IPS DF 6.9 (cell line): ENCODE data around the gene PLPP4.

Experiments used
- DNase-seq: peaks from one replicate; pipeline ENCODE4 v3.0.0-alpha.2; 2013; ENCODE audit warnings: low read depth, low spot score
- H3K27ac ChIP-seq: one replicate; pipeline ENCODE4 v1.5.1; 2013; ENCODE audit warnings: low read length, control low read depth
- H3K27me3 ChIP-seq: 2 replicates; pipeline ENCODE4 v1.6.1; 2013; ENCODE audit warnings: mild to moderate bottlenecking, low read length; ENCODE audit not compliant: control insufficient read depth, insufficient read depth
- H3K36me3 ChIP-seq: 2 replicates; pipeline ENCODE4 v1.6.1; 2013; ENCODE audit warnings: low read length; ENCODE audit not compliant: control insufficient read depth, insufficient read depth
- H3K4me1 ChIP-seq: 2 replicates; pipeline ENCODE4 v1.6.1; 2013; ENCODE audit warnings: low read length; ENCODE audit not compliant: control insufficient read depth, insufficient read depth
- H3K4me3 ChIP-seq: 2 replicates; pipeline ENCODE4 v1.5.1; 2013; ENCODE audit warnings: mild to moderate bottlenecking, low read length
- H3K9me3 ChIP-seq: 2 replicates; pipeline ENCODE4 v1.6.1; 2013; ENCODE audit warnings: low read length, inconsistent platforms; ENCODE audit not compliant: control insufficient read depth, insufficient read depth
- WGBS: extraction: QIAGEN DNeasy Blood & Tissue Kit; methylation state at CpG from one replicate; pipeline ENCODE4 v1.1.7; 2013; ENCODE audit warnings: mixed read lengths, missing lambda C conversion rate; ENCODE audit not compliant: insufficient read length, insufficient coverage; 5-methylcytosine and 5-hydroxymethylcytosine counted together

Gene PLPP4

DNA sequence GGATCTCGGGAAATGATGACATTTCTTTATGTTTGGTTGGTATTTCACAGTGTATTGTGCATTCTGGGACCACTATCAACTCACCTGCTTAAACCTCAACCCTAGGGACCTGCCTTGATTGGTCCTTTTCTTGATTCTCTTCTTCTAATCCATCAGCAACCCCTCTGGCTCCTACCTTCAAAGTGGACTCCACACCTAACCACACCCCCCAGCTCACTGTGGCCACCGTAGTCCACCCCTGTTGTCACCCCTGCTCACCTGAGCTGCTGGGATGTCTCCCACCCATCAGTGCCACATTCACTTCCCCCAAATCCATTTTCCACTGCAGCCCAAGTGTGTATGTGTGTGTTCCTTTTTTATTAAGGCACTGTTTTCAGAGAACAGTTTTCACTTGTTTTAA, 145.0 kb downstream of the PLPP4 start:
- no peaks in the 10 kb centered on the region for H3K9me3 ChIP-seq
- H3K36me3 ChIP-seq, result no peaks in the 10 kb centered on the region
- DNase-seq, result no peak
- 0 out of 2 replicates have a peak, but pooled peaks cover 1% of the 10 kb centered on the region for H3K4me1 ChIP-seq
- no CpG with 5 or more reads among the region's 2 CpGs for WGBS
- no peaks in the 10 kb centered on the region for H3K27me3 ChIP-seq
- no peak overlapping the region for H3K4me3 ChIP-seq
- no peak overlapping the region for H3K27ac ChIP-seq

DNA sequence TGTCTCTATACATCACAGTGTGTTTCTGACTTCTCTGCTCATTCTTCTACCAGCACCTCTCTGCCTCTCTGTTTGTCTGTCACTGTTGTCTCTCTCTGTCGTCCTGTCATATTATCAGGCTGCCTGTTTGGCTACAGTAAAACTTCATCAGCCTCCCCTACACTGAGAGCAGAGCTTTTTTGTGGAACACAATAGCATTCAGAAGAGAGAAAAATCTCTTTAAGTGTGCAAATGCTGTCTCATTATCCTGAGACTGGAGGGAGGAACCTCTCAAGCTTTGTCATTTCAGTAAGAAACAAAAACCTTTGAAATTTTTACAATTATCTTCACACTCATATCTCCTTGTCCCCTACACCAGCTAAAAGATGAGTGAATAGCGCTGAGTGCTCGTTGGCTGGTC, 148.4 kb downstream of the PLPP4 start:
- Histone ChIP-seq H3K4me1 (no peaks in the 10 kb centered on the region), H3K27ac (no peak overlapping the region), H3K27me3 (no peaks in the 10 kb centered on the region), H3K9me3 (no peaks in the 10 kb centered on the region), H3K4me3 (no peak overlapping the region), H3K36me3 (no peaks in the 10 kb centered on the region)
- no peak for DNase-seq
- no CpG with 5 or more reads among the region's 3 CpGs for WGBS

DNA sequence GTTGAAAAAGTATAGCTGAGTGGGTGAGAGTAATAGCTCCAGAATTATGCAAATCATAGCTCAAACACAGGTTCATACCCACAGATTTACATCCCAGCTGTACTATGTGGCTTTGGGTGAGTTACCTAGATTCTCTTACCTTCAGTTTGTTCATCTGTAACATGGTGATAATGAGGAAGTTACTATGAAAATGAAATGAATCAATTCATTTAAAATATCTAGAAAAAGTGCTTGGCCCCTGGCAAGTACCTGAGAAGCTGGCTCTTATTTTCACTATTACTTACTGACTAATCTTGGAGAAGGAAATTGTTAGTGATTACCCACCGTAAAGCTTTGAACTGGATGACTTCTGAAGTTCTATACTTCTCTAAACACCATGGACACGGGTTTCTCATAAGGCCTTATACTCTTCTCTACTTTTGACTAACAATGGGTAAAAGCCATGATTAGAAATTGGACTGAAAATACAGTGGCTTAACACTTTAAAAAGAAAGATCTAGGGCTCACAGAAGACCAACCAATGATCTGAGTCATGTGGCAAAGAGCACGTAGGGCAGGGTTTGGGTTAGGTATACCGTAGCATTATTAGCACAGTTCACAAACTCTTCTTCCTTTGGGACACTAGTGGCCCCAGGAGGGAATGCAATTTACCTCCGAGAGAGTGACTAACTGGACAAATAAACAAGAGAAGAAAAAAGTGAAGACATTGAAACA, 149.2 kb downstream of the PLPP4 start:
- H3K4me3 ChIP-seq, result no peak overlapping the region
- H3K36me3 ChIP-seq, result no peaks in the 10 kb centered on the region
- no peaks in the 10 kb centered on the region for H3K9me3 ChIP-seq
- H3K4me1 ChIP-seq, result no peaks in the 10 kb centered on the region
- DNase-seq, result no peak
- H3K27me3 ChIP-seq, result no peaks in the 10 kb centered on the region
- H3K27ac ChIP-seq, result no peak overlapping the region
- no CpG with 5 or more reads among the region's 5 CpGs for WGBS

DNA sequence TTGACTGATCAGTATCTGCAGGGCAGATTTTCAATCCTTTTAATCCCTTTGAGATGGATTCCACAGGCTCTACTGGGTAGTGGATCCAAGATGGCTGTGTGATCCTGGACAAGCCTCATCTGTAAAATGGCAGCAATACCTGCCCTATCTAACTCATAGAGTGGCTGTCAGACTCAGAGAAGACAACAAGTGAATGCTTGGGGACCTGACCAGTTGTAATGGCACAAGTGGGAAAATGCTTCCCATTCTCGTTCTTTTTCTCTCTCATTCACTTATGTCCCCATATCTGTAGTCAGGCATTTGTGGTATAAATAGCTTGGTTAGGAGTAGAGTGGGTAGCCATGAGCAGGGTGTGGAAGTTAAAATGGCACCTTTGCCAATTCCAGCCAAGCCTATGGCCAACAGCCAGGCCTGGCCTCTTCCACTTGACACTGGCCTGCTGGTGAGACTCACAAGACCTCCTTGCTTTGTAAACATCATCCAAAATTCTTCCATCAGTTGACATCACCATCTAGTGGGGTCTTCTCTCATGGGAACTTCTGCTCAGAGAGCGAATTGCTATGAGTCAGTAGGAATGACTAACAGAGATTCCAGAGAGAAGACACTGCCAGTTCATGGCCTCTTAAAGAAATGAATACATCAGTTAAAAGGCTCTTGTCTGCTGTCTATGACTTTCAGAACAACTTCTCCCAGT, 150.1 kb downstream of the PLPP4 start:
- no CpG with 5 or more reads among the region's 2 CpGs for WGBS
- no peaks in the 10 kb centered on the region for H3K4me1 ChIP-seq
- no peaks in the 10 kb centered on the region for H3K9me3 ChIP-seq
- no peaks in the 10 kb centered on the region for H3K27me3 ChIP-seq
- no peak overlapping the region for H3K4me3 ChIP-seq
- DNase-seq, result no peak
- no peaks in the 10 kb centered on the region for H3K36me3 ChIP-seq
- no peak overlapping the region for H3K27ac ChIP-seq

DNA sequence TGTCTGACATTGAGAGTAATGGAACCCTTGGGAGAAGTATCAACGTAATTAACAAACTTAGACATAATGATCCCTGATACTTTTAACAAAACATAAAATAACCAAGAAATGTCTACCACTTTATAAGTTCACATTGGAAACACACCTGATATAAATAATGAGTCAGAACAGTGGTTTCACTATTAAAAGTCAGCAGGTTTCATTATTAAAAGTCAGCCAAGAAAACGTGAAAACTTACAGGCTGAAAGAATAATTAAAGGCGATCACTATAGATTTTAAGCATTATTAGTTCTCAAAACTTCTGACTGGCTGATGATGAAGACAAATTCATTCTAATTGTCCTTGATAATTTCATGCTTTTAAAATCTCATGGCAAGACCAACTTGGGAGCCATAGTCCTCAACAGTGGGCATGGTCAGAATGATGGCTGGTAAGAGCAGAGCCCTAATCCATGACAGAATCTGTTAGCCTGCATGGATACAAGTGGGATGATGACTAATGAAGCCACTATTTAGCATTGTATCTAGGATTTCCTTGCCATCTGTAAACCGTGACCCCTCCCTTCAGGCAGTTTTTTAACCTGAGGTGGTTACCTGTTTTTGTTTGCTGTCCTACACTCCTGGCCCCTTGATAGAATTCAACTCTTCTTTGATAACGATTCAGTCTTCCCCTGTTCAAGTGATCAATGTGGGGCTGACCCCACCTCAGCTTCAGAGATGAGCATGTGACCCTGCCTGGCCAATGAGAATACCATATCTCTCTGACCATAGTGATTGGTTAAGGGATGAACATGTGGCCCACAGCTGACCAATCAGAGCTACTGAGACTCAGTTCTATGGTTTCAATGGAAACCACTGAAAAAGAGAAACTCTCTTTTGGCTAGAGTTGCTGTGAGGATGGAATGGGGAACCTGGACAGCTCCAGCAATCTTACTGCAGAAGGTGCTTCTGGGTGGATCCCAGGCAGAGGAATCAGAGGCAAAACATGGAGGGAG, 151.0 kb downstream of the PLPP4 start:
- DNase-seq, result no peak
- H3K27ac ChIP-seq, result no peak overlapping the region
- no peaks in the 10 kb centered on the region for H3K36me3 ChIP-seq
- no CpG with 5 or more reads among the region's 5 CpGs for WGBS
- H3K9me3 ChIP-seq, result no peaks in the 10 kb centered on the region
- H3K4me1 ChIP-seq, result no peaks in the 10 kb centered on the region
- H3K4me3 ChIP-seq, result no peak overlapping the region
- no peaks in the 10 kb centered on the region for H3K27me3 ChIP-seq

DNA sequence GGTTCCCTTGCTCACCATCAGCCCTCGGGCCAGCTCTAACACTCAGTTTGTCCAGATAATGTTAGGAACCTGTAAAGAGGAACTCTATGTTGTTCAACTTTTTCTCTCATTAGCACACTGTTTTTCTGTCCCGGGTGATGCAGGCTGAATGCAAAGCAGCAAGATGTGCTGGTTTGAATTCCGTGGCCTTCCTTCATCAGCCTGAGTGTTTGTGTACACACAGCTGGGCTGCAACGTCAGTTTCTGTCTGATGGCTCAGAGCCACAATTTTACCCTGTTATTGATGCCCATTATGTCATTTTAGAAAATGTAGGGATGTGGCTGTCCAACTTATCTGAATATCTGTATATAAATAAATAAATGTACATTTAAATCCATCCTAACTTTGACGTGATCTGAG, 152.0 kb downstream of the PLPP4 start:
- no peak overlapping the region for H3K4me3 ChIP-seq
- no peaks in the 10 kb centered on the region for H3K9me3 ChIP-seq
- no CpG with 5 or more reads among the region's 5 CpGs for WGBS
- H3K27ac ChIP-seq, result no peak overlapping the region
- no peak for DNase-seq
- no peaks in the 10 kb centered on the region for H3K4me1 ChIP-seq
- no peaks in the 10 kb centered on the region for H3K27me3 ChIP-seq
- H3K36me3 ChIP-seq, result no peaks in the 10 kb centered on the region

DNA sequence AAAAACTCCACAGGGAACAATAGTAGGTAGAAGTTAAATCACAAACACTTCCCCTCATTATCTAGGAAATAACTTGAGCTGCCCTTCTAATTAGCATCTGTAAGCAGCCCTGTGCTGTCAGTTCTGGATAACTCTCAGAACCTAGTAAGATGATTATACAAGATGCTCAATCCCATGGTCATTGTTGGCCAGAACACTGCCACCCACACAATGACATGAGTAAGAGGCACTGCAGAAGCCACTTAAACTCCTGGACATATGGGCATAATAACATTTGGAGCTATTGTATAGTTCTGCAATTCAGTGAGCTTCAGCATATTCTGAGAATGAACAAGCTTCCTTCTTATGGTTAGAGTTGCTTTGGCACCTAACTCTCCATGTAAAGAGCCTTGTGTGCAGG, 153.8 kb downstream of the PLPP4 start:
- H3K27me3 ChIP-seq, result no peaks in the 10 kb centered on the region
- no peak for DNase-seq
- no peak overlapping the region for H3K27ac ChIP-seq
- H3K36me3 ChIP-seq, result no peaks in the 10 kb centered on the region
- H3K9me3 ChIP-seq, result no peaks in the 10 kb centered on the region
- H3K4me3 ChIP-seq, result no peak overlapping the region
- H3K4me1 ChIP-seq, result no peaks in the 10 kb centered on the region

DNA sequence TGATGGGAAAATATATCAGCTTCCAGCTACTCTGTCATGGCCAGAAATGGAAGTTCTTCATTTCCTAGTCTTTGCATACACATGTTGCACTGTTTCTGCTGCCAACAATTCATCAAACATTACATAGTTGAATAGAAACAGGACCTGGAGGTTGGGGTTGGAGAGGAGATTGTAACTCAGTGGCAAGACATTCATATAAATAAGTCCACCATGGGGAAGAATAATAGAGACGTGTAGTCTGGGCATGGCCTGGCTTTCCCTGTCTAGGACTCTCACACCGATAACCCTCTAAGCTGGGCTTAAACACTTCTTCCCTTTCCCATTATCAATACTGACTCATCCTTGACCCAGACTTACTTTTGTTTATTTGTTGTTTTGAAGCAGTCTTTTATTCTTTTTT, 155.7 kb downstream of the PLPP4 start:
- no peaks in the 10 kb centered on the region for H3K27me3 ChIP-seq
- no peak for DNase-seq
- H3K9me3 ChIP-seq, result no peaks in the 10 kb centered on the region
- no peaks in the 10 kb centered on the region for H3K36me3 ChIP-seq
- WGBS, result no CpG with 5 or more reads among the region's 2 CpGs
- H3K4me3 ChIP-seq, result no peak overlapping the region
- no peak overlapping the region for H3K27ac ChIP-seq
- H3K4me1 ChIP-seq, result no peaks in the 10 kb centered on the region

DNA sequence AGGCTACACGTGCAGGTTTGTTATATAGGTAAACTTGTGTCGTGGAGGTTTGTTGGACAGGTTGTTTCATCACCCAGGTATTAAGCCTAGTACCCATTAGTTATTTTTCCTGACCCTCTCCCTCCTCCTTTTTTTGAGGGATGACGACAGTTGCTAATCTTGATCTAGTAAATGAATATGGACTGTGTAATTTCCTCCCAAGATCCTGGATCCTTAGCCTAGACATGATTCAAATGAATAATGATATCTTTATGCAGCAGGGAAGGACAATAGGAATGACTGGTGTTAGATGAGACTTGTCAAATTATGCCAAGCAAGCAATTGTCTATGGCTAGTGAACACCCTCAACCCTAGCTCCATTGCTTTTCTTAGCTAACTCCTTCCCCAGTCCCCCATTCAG, 156.2 kb downstream of the PLPP4 start:
- H3K9me3 ChIP-seq, result no peaks in the 10 kb centered on the region
- no peaks in the 10 kb centered on the region for H3K36me3 ChIP-seq
- H3K27ac ChIP-seq, result no peak overlapping the region
- no CpG with 5 or more reads among the region's 3 CpGs for WGBS
- no peak for DNase-seq
- no peak overlapping the region for H3K4me3 ChIP-seq
- H3K27me3 ChIP-seq, result no peaks in the 10 kb centered on the region
- H3K4me1 ChIP-seq, result no peaks in the 10 kb centered on the region

DNA sequence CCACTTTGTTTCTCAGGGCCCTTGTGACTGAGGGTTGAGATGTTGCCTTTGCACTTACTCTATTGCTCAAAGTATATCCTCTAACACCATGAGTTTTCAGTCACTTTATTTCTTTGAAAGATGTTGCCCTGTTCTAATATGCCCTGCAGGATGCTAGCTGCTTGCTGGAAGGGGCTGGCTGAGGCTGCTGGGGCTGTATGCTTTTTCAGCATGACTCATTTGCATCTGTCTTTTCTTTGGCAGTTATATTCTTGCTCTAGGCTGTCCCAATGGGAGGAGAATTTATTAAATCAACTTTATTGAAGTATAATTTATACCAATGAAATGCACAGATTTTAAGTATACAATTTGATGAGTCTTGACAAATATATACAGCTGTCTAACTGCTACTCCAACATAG, 157.7 kb downstream of the PLPP4 start:
- H3K27me3 ChIP-seq, result no peaks in the 10 kb centered on the region
- H3K36me3 ChIP-seq, result no peaks in the 10 kb centered on the region
- no peak overlapping the region for H3K4me3 ChIP-seq
- no peak for DNase-seq
- no peaks in the 10 kb centered on the region for H3K4me1 ChIP-seq
- H3K9me3 ChIP-seq, result no peaks in the 10 kb centered on the region
- H3K27ac ChIP-seq, result no peak overlapping the region
